Breast epithelium (tissue), 4 donors: ENCODE results near the gene SEMA4B. TPM values are rescaled to one million over a fixed set of nuclear protein-coding genes. Genes with fewer than 3 reads are reported as not detected.

Source experiments
- DNase-seq, 2 donors: peaks; one replicate each; pipeline ENCODE4 v3.0.0-alpha.2; 2019; ENCODE audit warnings: low spot score in 2 of 2
- H3K27ac ChIP-seq, 2 donors: fragments of 200-600 bp; sonication (generic) in 1 of 2; one replicate each; pipeline ENCODE4 v1.5.1; 2016 to 2019; ENCODE audit warnings: mild to moderate bottlenecking in 1 of 2
- H3K27me3 ChIP-seq, 2 donors: fragments of 200-600 bp; sonication (generic) in 1 of 2; one replicate each; pipeline versions ENCODE4 v1.5.1 to v1.6.0; 2017 to 2019; ENCODE audit warnings: control low read depth in 1 of 2, mild to moderate bottlenecking in 1 of 2
- H3K36me3 ChIP-seq: fragments of 200-600 bp; one replicate; pipeline ENCODE4 v1.5.1; 2019
- H3K4me1 ChIP-seq, 2 donors: fragments of 200-600 bp; sonication (generic); one replicate each; pipeline ENCODE4 v1.5.1; 2016 to 2019; ENCODE audit warnings: control low read depth in 1 of 2
- H3K4me3 ChIP-seq, 3 donors: fragments of 200-600 bp; sonication (generic); 1 replicate in 2 of 3; 2 replicates in 1 of 3; pipeline ENCODE4 v1.5.1; 2016 to 2019; ENCODE audit warnings: mild to moderate bottlenecking in 3 of 3, moderate library complexity in 2 of 3
- H3K9me3 ChIP-seq, 2 donors: fragments of 200-600 bp; sonication (generic) in 1 of 2; one replicate each; pipeline ENCODE4 v1.5.1; 2016 to 2019; ENCODE audit warnings: control low read depth in 1 of 2
- CTCF ChIP-seq, 3 donors: fragments of 450-650 bp; IDR thresholded peaks; one replicate each; pipeline ENCODE4 v1.5.1; 2016 to 2017; ENCODE audit warnings: antibody characterized with exemption in 3 of 3, mild to moderate bottlenecking in 3 of 3, moderate library complexity in 3 of 3
- POLR2A ChIP-seq: fragments of 450-650 bp; IDR thresholded peaks from one replicate; pipeline ENCODE4 v1.6.1; 2016; ENCODE audit warnings: antibody characterized with exemption, mild to moderate bottlenecking, moderate library complexity
- POLR2AphosphoS5 ChIP-seq, 3 donors: sonication (generic); formaldehyde crosslinking; IDR thresholded peaks; one replicate each; pipeline ENCODE4 v1.6.1; 2017; ENCODE audit warnings: antibody characterized with exemption in 3 of 3
- intact Hi-C: fragments of 100-400 bp; cut with DNase I; formaldehyde crosslinking; loops from one replicate; pipeline ENCODE4 v1.15.1; 2023; ENCODE audit warnings: low total_unique reads
- total RNA-seq, 3 donors: library from RNA; depleted of rRNA; stranded (reverse); fragments of >200 nt; gene quantifications; one replicate each; pipeline ENCODE4 v1.1.0, GENCODE V29; 2016

SEMA4B gene
- 10 to 100 TPM in 2 of 3 donors, 1 to 10 TPM in 1; 6.6 to 72.8 (median 56.9) TPM for total RNA-seq

GRCh38 chr15:90201130-90201943, at the start of gene SEMA4B:
TSS of gene SEMA4B (plus strand) at chr15:90201330. CDS start at chr15:90201579, 249 bp downstream.
- H3K4me3 ChIP-seq = peak within 1 kb of the TSS; percentile 79 to 83 (median 81)
- H3K27me3 ChIP-seq = no peaks in the 10 kb centered on the region
- TF ChIP-seq CTCF (IDR thresholded peaks at IDR 0.05) (no peak), POLR2AphosphoS5 (IDR thresholded peaks at IDR 0.05) (peak in 1 of 3 donors; percentile 24)
- peaks cover 5 to 7% of the 10 kb centered on the region in 2 donors for H3K4me1 ChIP-seq
- H3K36me3 ChIP-seq = no peaks in the 10 kb centered on the region
- intact Hi-C loops = no loop called here
- peak within 1 kb of the TSS; percentile 87 to 91 for H3K27ac ChIP-seq
- no peak for DNase-seq
- H3K9me3 ChIP-seq = no peaks in the 10 kb centered on the region

- no peak for TF ChIP-seq POLR2AphosphoS5 (IDR thresholded peaks at IDR 0.05)
- TF ChIP-seq CTCF (IDR thresholded peaks at IDR 0.05) = no peak
- TF ChIP-seq POLR2A = no peak
- Histone ChIP-seq H3K4me3 (no peak overlapping the region), H3K27ac (peak overlapping the region; percentile 69 to 81), H3K36me3 (no peaks in the 10 kb centered on the region), H3K9me3 (no peaks in the 10 kb centered on the region), H3K4me1 (no peaks in the 10 kb centered on the region), H3K27me3 (no peaks in the 10 kb centered on the region)
- DNase-seq = peak in 1 of 2 donors; percentile 44
- intact Hi-C loops = no loop called here
These were observed 49.0 kb upstream of the SEMA4B start for GRCh38 chr15:90151989-90152645.

- no peaks in the 10 kb centered on the region for H3K36me3 ChIP-seq
- DNase-seq = no peak
- peaks cover 0 to 4% of the 10 kb centered on the region in 2 donors for H3K4me1 ChIP-seq
- TF ChIP-seq POLR2AphosphoS5 (IDR thresholded peaks at IDR 0.05) = no peak
- TF ChIP-seq CTCF (IDR thresholded peaks at IDR 0.05) = no peak
- TF ChIP-seq POLR2A = no peak
- no peak overlapping the region for H3K4me3 ChIP-seq
- no peaks in the 10 kb centered on the region for H3K9me3 ChIP-seq
- H3K27me3 ChIP-seq = no peaks in the 10 kb centered on the region
- H3K27ac ChIP-seq = peak overlapping the region; percentile 35 to 81
- intact Hi-C loops = no loop called here
These were observed 47.5 kb upstream of the SEMA4B start for GRCh38 chr15:90153658-90154057.

GRCh38 chr15:90154246-90154645, 46.9 kb upstream of the SEMA4B start:
- Histone ChIP-seq H3K4me1 (peaks cover 0 to 4% of the 10 kb centered on the region in 2 donors), H3K4me3 (no peak overlapping the region), H3K27me3 (no peaks in the 10 kb centered on the region), H3K9me3 (no peaks in the 10 kb centered on the region), H3K27ac (peak overlapping the region; percentile 81 to 83), H3K36me3 (no peaks in the 10 kb centered on the region)
- TF ChIP-seq CTCF (IDR thresholded peaks at IDR 0.05) = no peak
- no peak for TF ChIP-seq POLR2AphosphoS5 (IDR thresholded peaks at IDR 0.05)
- no peak for TF ChIP-seq POLR2A
- intact Hi-C loops = no loop called here
- DNase-seq = no peak
